Measurements from ENCODE around the gene PSMD11. TPM values are rescaled to one million over a fixed set of nuclear protein-coding genes. Genes with fewer than 3 reads are reported as not detected.

Gene PSMD11
- total RNA-seq, 1 donor from 2014 or later: 104 TPM

DNA sequence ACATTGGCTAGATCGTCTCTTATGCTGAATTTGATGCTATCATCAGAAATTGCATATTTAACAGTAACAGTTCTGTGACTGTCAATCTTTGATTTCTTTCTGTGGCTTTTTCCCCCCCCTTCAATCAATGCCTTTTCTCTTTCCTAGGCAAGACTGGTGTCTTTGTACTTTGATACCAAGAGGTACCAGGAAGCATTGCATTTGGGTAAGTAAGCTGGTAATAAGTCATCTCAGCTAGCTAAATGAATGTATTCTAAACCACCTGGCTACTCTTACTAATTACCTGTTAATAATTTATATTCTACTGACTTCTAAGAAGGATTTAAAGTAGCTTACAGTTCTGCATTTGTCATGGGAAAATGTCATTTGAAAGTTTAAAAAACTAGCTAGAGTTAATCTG is 20.1 kb downstream of the PSMD11 start:
- no peak for DNase-seq (ENCODE audit: low read depth in 2 of 2)

DNA sequence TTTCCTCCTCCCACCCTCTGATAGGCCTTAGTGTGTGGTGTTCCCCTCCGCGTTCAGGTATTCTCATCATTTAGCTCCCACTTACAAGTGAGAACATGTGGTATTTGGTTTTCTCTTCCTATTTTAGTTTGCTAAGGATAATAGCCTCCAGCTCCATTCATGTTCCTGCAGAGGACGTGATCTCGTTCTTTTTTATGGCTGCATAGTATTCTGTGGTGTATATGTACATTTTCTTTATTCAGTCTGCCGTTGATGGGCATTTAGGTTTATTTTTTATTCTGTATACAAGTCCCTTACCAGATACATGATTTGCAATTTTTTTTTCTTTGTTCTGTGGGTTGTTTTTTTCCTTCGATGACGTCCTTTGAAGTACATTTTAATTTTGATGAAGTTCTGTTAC is 23.6 kb downstream of the PSMD11 start:
- no peak for DNase-seq (ENCODE audit: low read depth in 2 of 2)

DNA sequence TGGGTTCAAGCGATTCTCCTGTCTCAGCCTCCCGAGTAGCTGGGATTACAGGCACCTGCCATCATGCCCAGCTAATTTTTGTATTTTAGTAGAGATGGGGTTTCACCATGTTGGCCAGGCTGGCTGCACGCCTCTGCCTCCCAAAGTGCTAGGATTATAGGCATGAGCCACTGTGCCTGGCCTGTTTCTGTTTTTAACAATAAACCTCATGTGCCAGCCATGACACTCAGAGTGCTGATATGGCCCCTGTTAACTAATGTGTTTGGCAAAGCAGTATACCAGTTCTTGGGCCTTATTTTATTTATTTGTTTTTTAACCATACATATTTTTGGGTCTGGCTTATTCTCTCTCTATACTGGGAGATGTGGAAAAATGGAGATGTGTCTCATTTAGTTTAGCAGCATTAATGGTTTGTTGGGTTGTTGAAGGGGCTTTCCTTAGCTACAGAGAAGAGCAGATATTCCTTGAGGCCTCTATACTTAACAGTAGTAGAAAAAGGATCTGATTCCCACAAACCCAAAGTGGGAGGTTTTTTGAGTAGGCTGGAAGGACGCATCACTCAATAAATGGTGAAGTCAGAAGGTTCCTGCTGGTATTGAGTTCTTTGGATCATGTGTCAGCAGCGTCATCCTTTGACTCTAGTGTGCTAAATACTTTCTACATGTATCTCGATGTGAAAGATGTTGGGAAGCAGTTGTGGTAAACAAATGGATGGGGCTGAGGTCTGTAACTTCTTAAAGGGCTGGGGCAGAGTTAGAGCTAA is 26.3 kb downstream of the PSMD11 start:
- no peak for DNase-seq (ENCODE audit: low read depth in 2 of 2)

GRCh38 chr17:32471652-32472051 is 27.3 kb downstream of the PSMD11 start:
- DNase-seq (ENCODE audit: low read depth in 2 of 2): no peak

DNA sequence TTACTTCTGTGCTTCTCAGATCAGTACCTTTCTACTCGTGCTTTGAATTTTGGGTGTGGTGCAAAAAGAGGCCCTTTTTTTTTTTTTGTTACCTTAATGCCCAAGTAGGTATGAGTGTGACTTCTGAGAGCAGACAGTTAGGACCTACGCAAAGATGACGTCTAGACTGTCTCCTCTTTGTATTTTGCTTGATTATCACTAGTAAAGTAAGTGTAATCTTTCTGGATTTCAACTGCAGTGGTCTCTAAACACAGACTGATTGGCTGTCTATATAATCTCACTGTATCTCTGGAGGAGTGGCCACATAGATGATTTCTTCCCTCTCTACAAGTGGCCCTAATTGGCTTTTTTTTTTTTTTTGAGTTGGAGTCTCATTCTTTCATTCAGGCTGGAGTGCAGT is 30.9 kb downstream of the PSMD11 start:
- no peak for DNase-seq (ENCODE audit: low read depth in 2 of 2)

GRCh38 chr17:32477220-32477619 is 32.9 kb downstream of the PSMD11 start:
- DNase-seq (ENCODE audit: low read depth in 2 of 2): no peak

- DNase-seq (ENCODE audit: low read depth in 2 of 2): no peak
Observed at GRCh38 chr17:32479074-32479617, 34.8 kb downstream of the PSMD11 start.

GRCh38 chr17:32481193-32481592 is 36.9 kb downstream of the PSMD11 start:
- no peak for DNase-seq (ENCODE audit: low read depth in 2 of 2)

DNA sequence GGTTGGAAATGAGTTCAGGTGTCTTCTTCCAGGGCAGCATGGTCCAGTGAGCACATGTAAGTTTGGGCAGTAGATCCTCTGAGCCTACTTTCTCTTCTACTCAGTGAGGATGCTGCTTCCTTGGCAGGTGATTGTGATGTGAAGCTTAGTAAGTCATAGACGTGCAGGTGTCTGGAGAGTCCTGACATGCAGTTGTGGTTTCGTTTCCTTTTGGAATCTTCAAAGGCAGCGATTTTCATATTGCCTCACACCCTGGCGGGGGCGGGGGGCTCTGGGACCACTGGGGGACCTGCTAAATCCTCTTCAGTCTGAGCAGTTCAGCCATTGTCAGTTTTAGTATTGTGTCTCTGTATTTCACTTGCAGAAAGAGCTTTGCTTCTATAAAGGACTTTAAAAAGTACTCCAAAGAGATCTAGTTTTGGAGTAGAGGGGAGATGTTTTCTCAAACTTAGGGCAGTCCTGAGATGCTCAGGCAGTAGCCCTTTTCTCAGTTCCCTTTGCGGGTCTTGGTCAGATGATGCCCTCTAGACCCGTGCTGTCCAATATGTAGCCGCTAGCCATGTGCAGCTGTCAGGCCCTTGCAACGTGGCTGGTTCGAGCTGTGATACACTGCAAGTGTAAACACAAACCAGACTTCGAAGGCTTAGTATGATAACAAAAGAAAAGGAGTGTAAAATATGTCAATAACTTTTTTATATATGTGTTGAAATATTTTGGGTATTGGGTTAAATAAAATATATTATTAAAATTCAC is 38.4 kb downstream of the PSMD11 start:
- no peak for DNase-seq (ENCODE audit: low read depth in 2 of 2)

GRCh38 chr17:32483451-32484019 is 39.2 kb downstream of the PSMD11 start:
- DNase-seq (ENCODE audit: low read depth in 2 of 2): peak; percentile 23 to 68

DNA sequence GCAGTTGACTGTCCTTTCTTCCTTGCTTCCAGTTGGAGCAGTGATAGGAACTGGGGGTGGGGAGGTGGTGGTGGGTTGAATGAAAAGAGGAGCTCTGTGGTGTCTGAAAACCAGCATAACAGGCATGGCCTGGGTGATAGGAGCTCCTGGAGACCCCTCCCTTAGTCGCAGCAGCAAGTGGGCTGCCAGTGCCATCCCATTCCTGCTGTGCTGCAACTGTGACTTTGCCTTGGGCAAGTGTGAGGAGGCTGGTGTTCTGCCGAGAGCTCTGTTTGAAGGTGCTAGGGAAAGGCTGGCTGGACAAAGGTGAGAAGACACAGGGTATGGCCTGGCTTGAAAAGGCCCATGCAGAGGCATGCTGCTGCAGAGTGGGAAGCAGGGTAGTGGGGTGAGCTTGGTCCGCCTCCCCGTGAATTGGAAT is 39.7 kb downstream of the PSMD11 start:
- no peak for DNase-seq (ENCODE audit: low read depth in 2 of 2)

DNA sequence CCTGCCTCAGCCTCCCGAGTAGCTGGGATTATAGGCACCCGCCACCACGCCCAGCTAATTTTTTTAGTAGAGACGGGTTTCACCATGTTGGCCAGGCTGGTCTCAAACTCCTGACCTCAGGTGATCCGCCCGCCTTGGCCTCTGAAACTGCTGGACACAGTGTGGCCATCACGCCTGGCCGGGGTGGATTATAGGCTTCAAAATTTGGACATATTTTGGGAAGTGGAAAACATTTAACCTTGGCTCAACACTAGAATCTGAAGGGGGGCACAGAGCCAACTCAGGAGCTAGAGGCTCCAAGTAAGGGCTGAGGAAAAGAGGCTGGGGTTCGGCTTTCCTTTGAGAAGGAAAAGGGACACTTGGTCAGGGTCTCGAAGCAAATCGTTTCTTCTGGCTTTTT is 40.3 kb downstream of the PSMD11 start:
- DNase-seq (ENCODE audit: low read depth in 2 of 2): no peak

DNA sequence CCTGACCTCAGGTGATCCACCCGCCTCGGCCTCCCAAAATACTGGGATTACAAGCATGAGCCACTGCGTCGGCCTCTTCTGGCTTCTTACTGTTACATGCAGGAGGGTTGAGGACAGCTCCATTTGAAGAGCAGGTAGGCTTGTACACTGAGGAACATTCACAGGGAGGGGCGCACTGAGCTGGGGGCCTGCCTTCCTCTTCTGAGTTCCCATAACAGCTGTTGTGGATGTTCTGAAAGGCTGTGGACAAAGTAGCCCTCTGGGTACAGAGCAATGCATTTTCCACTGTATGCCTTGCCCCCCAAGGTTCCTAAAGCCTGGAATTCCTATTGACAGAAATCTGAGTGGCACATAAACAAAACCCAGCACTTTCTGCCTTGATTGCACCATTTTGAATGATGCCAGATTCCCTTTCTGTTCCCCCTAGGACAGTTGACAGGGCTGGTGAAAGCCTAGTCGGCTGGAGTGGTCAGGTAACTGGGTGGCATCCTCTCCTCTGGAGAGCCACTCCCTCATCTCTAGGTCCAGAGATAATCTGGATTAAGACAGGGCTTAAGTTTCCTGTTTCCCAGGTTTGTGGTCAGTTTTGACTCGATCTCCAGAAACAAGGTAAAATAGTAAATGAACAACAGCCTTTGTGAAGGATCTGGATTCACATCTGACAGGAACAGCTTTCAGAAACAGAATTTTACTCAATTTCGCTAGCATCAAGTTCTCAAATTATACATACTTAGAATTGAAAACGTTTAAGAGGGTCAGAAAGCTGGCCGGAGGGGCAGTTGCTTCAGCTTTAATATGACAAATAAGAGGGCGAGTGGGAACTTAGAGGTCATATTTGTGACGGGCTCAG is 41.2 kb downstream of the PSMD11 start:
- no peak for DNase-seq (ENCODE audit: low read depth in 2 of 2)

DNA sequence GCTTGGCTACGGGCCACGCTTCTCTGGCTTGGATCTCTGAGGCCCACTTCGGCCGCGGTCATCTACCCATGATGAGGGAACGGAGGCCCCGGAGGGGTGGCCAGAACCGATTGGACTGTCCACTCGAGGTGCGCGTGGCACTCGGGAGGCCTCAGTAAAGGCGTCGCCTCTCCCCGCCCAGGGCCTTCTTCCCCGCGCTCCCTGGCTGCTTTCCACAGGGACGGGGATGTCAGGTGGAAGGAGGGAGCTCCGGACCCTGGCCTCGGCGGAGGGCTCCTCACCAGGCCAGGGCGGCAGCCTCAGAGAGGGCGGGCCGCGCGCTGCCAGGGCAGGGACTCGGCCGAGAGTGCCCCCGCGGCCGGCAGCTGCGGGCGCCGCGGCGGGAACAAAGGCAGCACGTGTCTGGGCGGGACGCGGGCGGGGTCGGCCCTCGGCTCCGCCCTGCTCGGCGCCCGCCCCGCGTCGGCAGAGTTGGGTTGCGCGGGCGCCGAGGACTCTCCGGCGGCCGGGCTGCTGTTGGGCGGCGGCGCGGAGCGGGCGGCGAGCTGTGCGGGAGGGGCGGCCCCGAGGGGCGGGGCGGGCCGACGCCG is 41.9 kb downstream of the PSMD11 start:
- DNase-seq (ENCODE audit: low read depth in 2 of 2): peak; percentile 50 to 83

- peak in 1 of 2 donors; percentile 76 for DNase-seq (ENCODE audit: low read depth in 2 of 2)
Observed at GRCh38 chr17:32486701-32487472, 42.6 kb downstream of the PSMD11 start, which contains the start of gene CDK5R1. Gene CDK5R1, plus strand, starts transcription at chr17:32486993. Its CDS starts 628 bp downstream, at chr17:32487621.

DNA sequence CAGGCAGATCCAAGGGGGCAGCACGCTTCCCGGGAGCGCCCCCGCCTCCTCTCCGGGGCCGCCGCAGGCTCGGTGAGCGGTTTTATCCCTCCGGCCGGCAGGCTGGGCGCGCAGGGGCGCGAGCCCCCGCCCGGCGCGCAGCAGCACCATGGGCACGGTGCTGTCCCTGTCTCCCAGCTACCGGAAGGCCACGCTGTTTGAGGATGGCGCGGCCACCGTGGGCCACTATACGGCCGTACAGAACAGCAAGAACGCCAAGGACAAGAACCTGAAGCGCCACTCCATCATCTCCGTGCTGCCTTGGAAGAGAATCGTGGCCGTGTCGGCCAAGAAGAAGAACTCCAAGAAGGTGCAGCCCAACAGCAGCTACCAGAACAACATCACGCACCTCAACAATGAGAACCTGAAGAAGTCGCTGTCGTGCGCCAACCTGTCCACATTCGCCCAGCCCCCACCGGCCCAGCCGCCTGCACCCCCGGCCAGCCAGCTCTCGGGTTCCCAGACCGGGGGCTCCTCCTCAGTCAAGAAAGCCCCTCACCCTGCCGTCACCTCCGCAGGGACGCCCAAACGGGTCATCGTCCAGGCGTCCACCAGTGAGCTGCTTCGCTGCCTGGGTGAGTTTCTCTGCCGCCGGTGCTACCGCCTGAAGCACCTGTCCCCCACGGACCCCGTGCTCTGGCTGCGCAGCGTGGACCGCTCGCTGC is 43.3 kb downstream of the PSMD11 start:
- DNase-seq (ENCODE audit: low read depth in 2 of 2): peak in 1 of 2 donors; percentile 23

- no peak for DNase-seq (ENCODE audit: low read depth in 2 of 2)
Observed at GRCh38 chr17:32488177-32488542, 43.9 kb downstream of the PSMD11 start.

- no peak for DNase-seq (ENCODE audit: low read depth in 2 of 2)
Observed at GRCh38 chr17:32488604-32489180, 44.4 kb downstream of the PSMD11 start.

All from dermis microvascular lymphatic vessel endothelial cell (primary cell).